Astrocyte (in vitro differentiated cells and primary cell): ENCODE measurements around the gene CMBL.

Source experiments
- EZH2 ChIP-seq: IDR thresholded peaks from 2 replicates; pipeline ENCODE4 v1.6.1; 2012; ENCODE audit warnings: mild to moderate bottlenecking, low read length, inconsistent platforms; ENCODE audit not compliant: insufficient read depth
- TF ChIP-seq, protein P1 (sequence below): IDR thresholded peaks from 2 replicates; pipeline ENCODE4 v1.5.1; 2011; ENCODE audit warnings: low read depth, mild to moderate bottlenecking, inconsistent platforms, low read length, moderate library complexity; ENCODE audit not compliant: insufficient read depth

DNA sequence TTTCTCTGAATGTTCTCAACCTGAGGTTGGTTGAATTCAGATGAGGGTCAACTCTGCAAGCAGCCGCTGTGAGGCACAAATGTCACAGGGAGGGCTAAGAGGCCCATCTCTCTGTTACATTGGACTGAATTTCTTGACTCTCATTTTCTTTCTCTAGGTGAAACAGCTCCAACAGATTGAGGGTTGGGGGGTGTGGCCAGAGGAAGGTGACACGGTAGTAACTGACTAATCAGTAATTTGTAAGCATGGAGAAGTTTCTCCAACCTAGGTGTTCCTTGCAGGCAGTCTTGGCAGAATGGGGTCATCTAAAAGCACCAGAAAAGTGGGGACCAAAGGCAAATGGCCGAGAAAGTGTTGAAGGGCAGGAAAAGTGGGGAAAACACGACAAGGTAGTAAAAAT, 40.9 kb downstream of the CMBL start:
- no peak for TF ChIP-seq EZH2
- TF ChIP-seq, protein P1, sequence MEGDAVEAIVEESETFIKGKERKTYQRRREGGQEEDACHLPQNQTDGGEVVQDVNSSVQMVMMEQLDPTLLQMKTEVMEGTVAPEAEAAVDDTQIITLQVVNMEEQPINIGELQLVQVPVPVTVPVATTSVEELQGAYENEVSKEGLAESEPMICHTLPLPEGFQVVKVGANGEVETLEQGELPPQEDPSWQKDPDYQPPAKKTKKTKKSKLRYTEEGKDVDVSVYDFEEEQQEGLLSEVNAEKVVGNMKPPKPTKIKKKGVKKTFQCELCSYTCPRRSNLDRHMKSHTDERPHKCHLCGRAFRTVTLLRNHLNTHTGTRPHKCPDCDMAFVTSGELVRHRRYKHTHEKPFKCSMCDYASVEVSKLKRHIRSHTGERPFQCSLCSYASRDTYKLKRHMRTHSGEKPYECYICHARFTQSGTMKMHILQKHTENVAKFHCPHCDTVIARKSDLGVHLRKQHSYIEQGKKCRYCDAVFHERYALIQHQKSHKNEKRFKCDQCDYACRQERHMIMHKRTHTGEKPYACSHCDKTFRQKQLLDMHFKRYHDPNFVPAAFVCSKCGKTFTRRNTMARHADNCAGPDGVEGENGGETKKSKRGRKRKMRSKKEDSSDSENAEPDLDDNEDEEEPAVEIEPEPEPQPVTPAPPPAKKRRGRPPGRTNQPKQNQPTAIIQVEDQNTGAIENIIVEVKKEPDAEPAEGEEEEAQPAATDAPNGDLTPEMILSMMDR, result no peak
